ENCODE results near the gene SHLD3. TPM values are rescaled to one million over a fixed set of nuclear protein-coding genes. Genes with fewer than 3 reads are reported as not detected.

Gene SHLD3
- total and polyA plus RNA-seq, 9 of the 15 experiments (the other 6 are each of a cell fraction or from before 2014, with no cell fraction given), result 3.0 to 14.5 (median 8.6) TPM

DNA sequence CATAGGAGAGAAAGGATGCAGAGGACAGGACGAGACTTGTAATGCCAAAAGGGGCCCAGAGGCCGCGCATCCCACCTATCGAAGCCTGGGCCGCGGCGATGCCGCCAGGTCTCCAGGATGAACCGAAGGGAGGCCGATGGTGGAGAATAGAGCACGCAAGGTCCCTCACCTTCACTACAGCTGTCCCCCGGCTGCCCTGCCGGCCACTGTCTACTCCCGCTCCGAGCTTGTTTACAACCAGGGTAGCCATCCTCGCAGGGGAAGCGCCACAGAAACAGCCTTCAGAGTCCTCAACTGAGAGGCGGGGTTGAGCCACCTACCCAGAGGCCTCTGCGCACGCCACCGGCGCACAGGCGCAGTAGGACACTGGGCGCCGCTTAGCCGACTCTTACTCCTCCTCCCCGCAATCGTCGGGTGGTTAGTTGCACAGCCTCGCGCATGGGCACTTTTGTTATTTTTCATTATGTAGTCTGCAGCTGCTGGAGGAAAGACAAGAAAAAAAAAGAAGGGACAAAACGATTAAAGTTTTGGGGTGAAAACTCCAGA is 729 bp upstream of the SHLD3 start, which contains the start of gene TRIM23:
Gene TRIM23, minus strand, starts transcription at position 309 of the 546 bp plus-strand sequence. Its CDS starts 59 bp downstream, at position 250.
- CTCF ChIA-PET (ENCODE audit: low intra/inter-chr PET ratio), result no interaction called here
- TF ChIP-seq, protein P1, sequence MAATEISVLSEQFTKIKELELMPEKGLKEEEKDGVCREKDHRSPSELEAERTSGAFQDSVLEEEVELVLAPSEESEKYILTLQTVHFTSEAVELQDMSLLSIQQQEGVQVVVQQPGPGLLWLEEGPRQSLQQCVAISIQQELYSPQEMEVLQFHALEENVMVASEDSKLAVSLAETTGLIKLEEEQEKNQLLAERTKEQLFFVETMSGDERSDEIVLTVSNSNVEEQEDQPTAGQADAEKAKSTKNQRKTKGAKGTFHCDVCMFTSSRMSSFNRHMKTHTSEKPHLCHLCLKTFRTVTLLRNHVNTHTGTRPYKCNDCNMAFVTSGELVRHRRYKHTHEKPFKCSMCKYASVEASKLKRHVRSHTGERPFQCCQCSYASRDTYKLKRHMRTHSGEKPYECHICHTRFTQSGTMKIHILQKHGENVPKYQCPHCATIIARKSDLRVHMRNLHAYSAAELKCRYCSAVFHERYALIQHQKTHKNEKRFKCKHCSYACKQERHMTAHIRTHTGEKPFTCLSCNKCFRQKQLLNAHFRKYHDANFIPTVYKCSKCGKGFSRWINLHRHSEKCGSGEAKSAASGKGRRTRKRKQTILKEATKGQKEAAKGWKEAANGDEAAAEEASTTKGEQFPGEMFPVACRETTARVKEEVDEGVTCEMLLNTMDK (IDR thresholded peaks at IDR 0.05; ENCODE audit: borderline replicate concordance, insufficient read depth, low read depth, low read length, poor library complexity, severe bottlenecking), result no peak
- TF ChIP-seq GTF2A2 (tag; IDR thresholded peaks at IDR 0.05), result no peak
- no peak for TF ChIP-seq ZNF77 (CRISPR knock-in tag; IDR thresholded peaks at IDR 0.05)
- TF ChIP-seq, protein P2, sequence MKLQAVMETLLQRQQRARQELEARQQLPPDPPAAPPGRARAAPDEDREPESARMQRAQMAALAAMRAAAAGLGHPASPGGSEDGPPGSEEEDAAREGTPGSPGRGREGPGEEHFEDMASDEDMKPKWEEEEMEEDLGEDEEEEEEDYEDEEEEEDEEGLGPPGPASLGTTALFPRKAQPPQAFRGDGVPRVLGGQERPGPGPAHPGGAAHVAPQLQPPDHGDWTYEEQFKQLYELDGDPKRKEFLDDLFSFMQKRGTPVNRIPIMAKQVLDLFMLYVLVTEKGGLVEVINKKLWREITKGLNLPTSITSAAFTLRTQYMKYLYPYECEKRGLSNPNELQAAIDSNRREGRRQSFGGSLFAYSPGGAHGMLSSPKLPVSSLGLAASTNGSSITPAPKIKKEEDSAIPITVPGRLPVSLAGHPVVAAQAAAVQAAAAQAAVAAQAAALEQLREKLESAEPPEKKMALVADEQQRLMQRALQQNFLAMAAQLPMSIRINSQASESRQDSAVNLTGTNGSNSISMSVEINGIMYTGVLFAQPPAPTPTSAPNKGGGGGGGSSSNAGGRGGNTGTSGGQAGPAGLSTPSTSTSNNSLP (IDR thresholded peaks at IDR 0.05; ENCODE audit: borderline replicate concordance, low read depth, low read length), result no peak
- TF ChIP-seq, protein P3, sequence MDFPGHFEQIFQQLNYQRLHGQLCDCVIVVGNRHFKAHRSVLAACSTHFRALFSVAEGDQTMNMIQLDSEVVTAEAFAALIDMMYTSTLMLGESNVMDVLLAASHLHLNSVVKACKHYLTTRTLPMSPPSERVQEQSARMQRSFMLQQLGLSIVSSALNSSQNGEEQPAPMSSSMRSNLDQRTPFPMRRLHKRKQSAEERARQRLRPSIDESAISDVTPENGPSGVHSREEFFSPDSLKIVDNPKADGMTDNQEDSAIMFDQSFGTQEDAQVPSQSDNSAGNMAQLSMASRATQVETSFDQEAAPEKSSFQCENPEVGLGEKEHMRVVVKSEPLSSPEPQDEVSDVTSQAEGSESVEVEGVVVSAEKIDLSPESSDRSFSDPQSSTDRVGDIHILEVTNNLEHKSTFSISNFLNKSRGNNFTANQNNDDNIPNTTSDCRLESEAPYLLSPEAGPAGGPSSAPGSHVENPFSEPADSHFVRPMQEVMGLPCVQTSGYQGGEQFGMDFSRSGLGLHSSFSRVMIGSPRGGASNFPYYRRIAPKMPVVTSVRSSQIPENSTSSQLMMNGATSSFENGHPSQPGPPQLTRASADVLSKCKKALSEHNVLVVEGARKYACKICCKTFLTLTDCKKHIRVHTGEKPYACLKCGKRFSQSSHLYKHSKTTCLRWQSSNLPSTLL (IDR thresholded peaks at IDR 0.05), result no peak
- TF ChIP-seq, protein P4, sequence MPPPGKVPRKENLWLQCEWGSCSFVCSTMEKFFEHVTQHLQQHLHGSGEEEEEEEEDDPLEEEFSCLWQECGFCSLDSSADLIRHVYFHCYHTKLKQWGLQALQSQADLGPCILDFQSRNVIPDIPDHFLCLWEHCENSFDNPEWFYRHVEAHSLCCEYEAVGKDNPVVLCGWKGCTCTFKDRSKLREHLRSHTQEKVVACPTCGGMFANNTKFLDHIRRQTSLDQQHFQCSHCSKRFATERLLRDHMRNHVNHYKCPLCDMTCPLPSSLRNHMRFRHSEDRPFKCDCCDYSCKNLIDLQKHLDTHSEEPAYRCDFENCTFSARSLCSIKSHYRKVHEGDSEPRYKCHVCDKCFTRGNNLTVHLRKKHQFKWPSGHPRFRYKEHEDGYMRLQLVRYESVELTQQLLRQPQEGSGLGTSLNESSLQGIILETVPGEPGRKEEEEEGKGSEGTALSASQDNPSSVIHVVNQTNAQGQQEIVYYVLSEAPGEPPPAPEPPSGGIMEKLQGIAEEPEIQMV (tag; conservative IDR thresholded peaks at IDR 0.05; ENCODE audit: low read depth), result no peak
- TF ChIP-seq GATA2 (CRISPR knock-in tag; IDR thresholded peaks at IDR 0.05), result no peak
- no peak for TF ChIP-seq POLR2H (tag; IDR thresholded peaks at IDR 0.05; ENCODE audit: low read depth)
- TF ChIP-seq HMG20B (CRISPR knock-in tag; IDR thresholded peaks at IDR 0.05), result no peak
- no peak for TF ChIP-seq CHD4 (IDR thresholded peaks at IDR 0.05; ENCODE audit: insufficient read depth, insufficient replicate concordance, low read depth, low read length, poor library complexity, severe bottlenecking)
- no peak for TF ChIP-seq SMARCA4 (IDR thresholded peaks at IDR 0.05)
- TF ChIP-seq CCAR2 (IDR thresholded peaks at IDR 0.05; ENCODE audit: low read depth, low read length), result no peak
- no peak for TF ChIP-seq THRAP3 (IDR thresholded peaks at IDR 0.05; ENCODE audit: borderline replicate concordance)
- no peak for TF ChIP-seq ZNF134 (CRISPR knock-in tag; conservative IDR thresholded peaks at IDR 0.05)
- no peak for TF ChIP-seq ZNF263 (CRISPR knock-in tag; IDR thresholded peaks at IDR 0.05; ENCODE audit: borderline replicate concordance)

More for the DNA sequence above, 729 bp upstream of the SHLD3 start, which contains the start of gene TRIM23:
- Histone ChIP-seq H3K27me3 (ENCODE audit: control insufficient read depth in 2 of 2, insufficient read depth in 2 of 2, low read length in 2 of 2) (no peaks in the 10 kb centered on the region), H3K4me2 (ENCODE audit: insufficient read depth, low read length) (peak within 1 kb of the TSS; percentile 95), H4K20me1 (replicated peaks; ENCODE audit: control insufficient read depth, insufficient read depth, low read length) (no peaks in the 10 kb centered on the region; the same call in 1 of the 2 replicates), H3K79me2 (ENCODE audit: control insufficient read depth, insufficient read depth, low read length) (peaks cover 74% of the 10 kb centered on the region), H3K9me3 (replicated peaks; ENCODE audit: control insufficient read depth, insufficient read depth, low read depth, low read length) (no peaks in the 10 kb centered on the region), H2AFZ (ENCODE audit: low read depth, low read length) (peak within 1 kb of the TSS; percentile 100), H3K9me1 (ENCODE audit: control insufficient read depth, insufficient read depth, low read length) (no peaks in the 10 kb centered on the region), H3K27ac (ENCODE audit: extremely low read depth, low read depth, low read length) (peak within 1 kb of the TSS; percentile 84), H3K36me3 (ENCODE audit: control insufficient read depth, insufficient read depth, low read length) (peaks cover 10% of the 10 kb centered on the region; the same call in 2 of the 3 replicates), H3K4me1 (replicated peaks in 1 of 2; ENCODE audit: control insufficient read depth in 2 of 2, insufficient read depth in 2 of 2, low read length in 2 of 2) (peaks cover 6 to 14% of the 10 kb centered on the region in 2 experiments), H3K4me3 (peak within 1 kb of the TSS; percentile 59), H3K9ac (ENCODE audit: insufficient read depth in 1 of 2, low read depth in 2 of 2, low read length in 2 of 2) (peak within 1 kb of the TSS; percentile 91 to 93)
- BruUV-seq (replicated peaks), result no TSS peak
- under 1% methylated on average over 32 of the region's 32 CpGs for WGBS (ENCODE audit: insufficient coverage, low coverage, missing lambda C conversion rate)
- POLR2A ChIA-PET, result interaction anchor here (0.6 to 1.4 kb wide), 3 partner anchors 11 to 61 kb away, joined by 3 to 5 read pairs (median 4); partner anchors contain the start of genes CENPK and PPWD1
- FAIRE-seq (peak; percentile 85), ATAC-seq (peak; percentile 98), DNase-seq (ENCODE audit: extremely low read depth in 1 of 4, low spot score in 3 of 4) (peak; percentile 79 to 95 (median 86))
- in situ Hi-C loops (cut with MboI) (no loop called here), intact Hi-C loops (cut with micrococcal nuclease) (loop anchor here (2.0 to 10.0 kb wide), 2 partner anchors 101 to 301 kb away; partner anchors contain the start of gene ERBIN)

All from K562 (cell line).